CD4-positive, alpha-beta T cell (primary cell): ENCODE measurements around the gene GJD2. TPM values are rescaled to one million over a fixed set of nuclear protein-coding genes. Genes with fewer than 3 reads are reported as not detected.

Experiments used
- ATAC-seq: fragments of 200-7000 bp; cut with Tn5 transposase; one replicate; pipeline ENCODE4 v1.10.0; 2022; ENCODE audit warnings: mild to moderate bottlenecking; ENCODE audit not compliant: poor library complexity
- CTCF ChIA-PET: fragments of 350-600 bp; sonication (Branson Sonifier 250); formaldehyde crosslinking; loops from one replicate; lab custom pipeline; 2021; ENCODE audit warnings: antibody characterized with exemption, inconsistent platforms; lab: Charles Lee
- POLR2A ChIA-PET: fragments of 350-600 bp; sonication (Branson Sonifier 250); formaldehyde crosslinking; loops from one replicate; lab custom pipeline; 2021; ENCODE audit warnings: antibody characterized with exemption, inconsistent platforms; lab: Charles Lee
- DNase-seq, 14 experiments: peaks; one replicate each; pipeline ENCODE4 v3.0.0-alpha.2; 2013 to 2020; ENCODE audit warnings: mixed read lengths in 2 of 14
- H3K27ac ChIP-seq, 2 donors: one replicate each; pipeline versions ENCODE4 v1.5.1 to v1.7.0; 2013; ENCODE audit warnings: low read length in 2 of 2, low read depth in 1 of 2, mild to moderate bottlenecking in 1 of 2
- H3K27me3 ChIP-seq, 2 experiments: 1 replicate in 1 of 2; 2 replicates in 1 of 2; pipeline versions ENCODE4 v1.6.1 to v1.7.0; 2013; ENCODE audit warnings: low read length in 2 of 2, control low read depth in 1 of 2, mild to moderate bottlenecking in 1 of 2, moderate library complexity in 1 of 2; ENCODE audit not compliant: insufficient read depth in 2 of 2, control insufficient read depth in 1 of 2
- H3K36me3 ChIP-seq: one replicate; pipeline ENCODE4 v1.6.1; 2013; ENCODE audit warnings: low read length, control low read depth; ENCODE audit not compliant: insufficient read depth
- H3K4me1 ChIP-seq: one replicate; pipeline ENCODE4 v1.6.1; 2013; ENCODE audit warnings: low read length, control low read depth; ENCODE audit not compliant: insufficient read depth
- H3K4me3 ChIP-seq: one replicate; pipeline ENCODE4 v1.5.1; 2013; ENCODE audit warnings: mild to moderate bottlenecking, low read length, moderate library complexity
- H3K9me3 ChIP-seq, 2 experiments: 1 replicate in 1 of 2; 2 replicates in 1 of 2; pipeline versions ENCODE4 v1.6.1 to v1.7.0; 2013; ENCODE audit warnings: low read length in 2 of 2, mild to moderate bottlenecking in 2 of 2, control low read depth in 1 of 2, moderate library complexity in 1 of 2; ENCODE audit not compliant: control insufficient read depth in 1 of 2, insufficient read depth in 1 of 2
- H3K27ac Mint-ChIP-seq: one replicate; pipeline ENCODE4 v1.8.0; 2020; ENCODE audit warnings: mixed read lengths
- H3K27me3 Mint-ChIP-seq: one replicate; pipeline ENCODE4 v1.8.0; 2021; ENCODE audit warnings: mixed read lengths
- H3K36me3 Mint-ChIP-seq: one replicate; pipeline ENCODE4 v1.8.0; 2021; ENCODE audit warnings: low read depth, mixed read lengths
- H3K4me1 Mint-ChIP-seq: one replicate; pipeline ENCODE4 v1.8.0; 2021; ENCODE audit warnings: low read depth, mixed read lengths
- H3K4me3 Mint-ChIP-seq: one replicate; pipeline ENCODE4 v1.8.0; 2020; ENCODE audit warnings: mild to moderate bottlenecking, mixed read lengths
- H3K9me3 Mint-ChIP-seq: one replicate; pipeline ENCODE4 v1.8.0; 2020; ENCODE audit warnings: mixed read lengths
- intact Hi-C, 2 experiments: fragments of 100-400 bp; cut with DNase I in 1 of 2; cut with micrococcal nuclease in 1 of 2; formaldehyde crosslinking; loops; one replicate each; pipeline versions ENCODE4 v1.15.1 to v1.9.0; 2023 to 2025; cut with DNase I, micrococcal nuclease
- total RNA-seq, 174 experiments: library from RNA in 2 of 174; stranded (reverse) in 2 of 174; gene quantifications; one replicate each; pipeline ENCODE4 v1.2.3 and lab custom pipeline; 2021 to 2026
- TF ChIP-seq, protein P1 (sequence below): fragments of 200-600 bp; IDR thresholded peaks from one replicate; pipeline ENCODE4 v1.8.0; 2022; ENCODE audit warnings: antibody characterized with exemption, mild to moderate bottlenecking

GJD2 gene
- total RNA-seq, 2 experiments from 2014 or later: not detected

DNA sequence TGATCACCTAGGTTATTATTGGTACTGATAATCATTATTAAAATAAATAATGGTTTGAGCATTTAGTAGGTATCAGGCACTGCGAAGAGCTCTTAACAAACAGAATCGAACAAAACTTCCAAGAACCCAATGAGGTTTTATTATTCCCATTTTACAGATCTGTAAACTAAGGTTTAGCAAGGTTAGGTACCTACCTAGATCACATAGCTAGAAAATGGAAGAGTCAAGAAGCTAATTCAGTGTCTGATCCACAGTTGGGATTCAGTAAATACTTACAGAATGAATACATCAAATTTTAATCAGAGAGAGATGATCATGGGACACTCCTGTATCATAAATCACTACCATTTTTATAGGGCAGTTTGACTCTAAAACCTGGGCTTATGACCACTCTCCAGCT, 15.5 kb downstream of the GJD2 start:
- Histone ChIP-seq H3K36me3 (no peaks in the 10 kb centered on the region), H3K4me1 (no peaks in the 10 kb centered on the region), H3K9me3 (no peaks in the 10 kb centered on the region), H3K27me3 (peaks cover 5 to 13% of the 10 kb centered on the region in 2 experiments), H3K27ac (no peak overlapping the region), H3K4me3 (no peak overlapping the region)
- DNase-seq (no peak), ATAC-seq (no peak)
- CTCF ChIA-PET: no interaction called here
- TF ChIP-seq, protein P1, sequence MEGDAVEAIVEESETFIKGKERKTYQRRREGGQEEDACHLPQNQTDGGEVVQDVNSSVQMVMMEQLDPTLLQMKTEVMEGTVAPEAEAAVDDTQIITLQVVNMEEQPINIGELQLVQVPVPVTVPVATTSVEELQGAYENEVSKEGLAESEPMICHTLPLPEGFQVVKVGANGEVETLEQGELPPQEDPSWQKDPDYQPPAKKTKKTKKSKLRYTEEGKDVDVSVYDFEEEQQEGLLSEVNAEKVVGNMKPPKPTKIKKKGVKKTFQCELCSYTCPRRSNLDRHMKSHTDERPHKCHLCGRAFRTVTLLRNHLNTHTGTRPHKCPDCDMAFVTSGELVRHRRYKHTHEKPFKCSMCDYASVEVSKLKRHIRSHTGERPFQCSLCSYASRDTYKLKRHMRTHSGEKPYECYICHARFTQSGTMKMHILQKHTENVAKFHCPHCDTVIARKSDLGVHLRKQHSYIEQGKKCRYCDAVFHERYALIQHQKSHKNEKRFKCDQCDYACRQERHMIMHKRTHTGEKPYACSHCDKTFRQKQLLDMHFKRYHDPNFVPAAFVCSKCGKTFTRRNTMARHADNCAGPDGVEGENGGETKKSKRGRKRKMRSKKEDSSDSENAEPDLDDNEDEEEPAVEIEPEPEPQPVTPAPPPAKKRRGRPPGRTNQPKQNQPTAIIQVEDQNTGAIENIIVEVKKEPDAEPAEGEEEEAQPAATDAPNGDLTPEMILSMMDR: no peak
- H3K27ac Mint-ChIP-seq: no peak overlapping the region
- H3K36me3 Mint-ChIP-seq: no peaks in the 10 kb centered on the region
- peaks cover 54% of the 10 kb centered on the region for H3K27me3 Mint-ChIP-seq
- no peaks in the 10 kb centered on the region for H3K4me1 Mint-ChIP-seq
- no peak overlapping the region for H3K4me3 Mint-ChIP-seq
- POLR2A ChIA-PET: no interaction called here
- intact Hi-C loops: no loop called here
- no peaks in the 10 kb centered on the region for H3K9me3 Mint-ChIP-seq

DNA sequence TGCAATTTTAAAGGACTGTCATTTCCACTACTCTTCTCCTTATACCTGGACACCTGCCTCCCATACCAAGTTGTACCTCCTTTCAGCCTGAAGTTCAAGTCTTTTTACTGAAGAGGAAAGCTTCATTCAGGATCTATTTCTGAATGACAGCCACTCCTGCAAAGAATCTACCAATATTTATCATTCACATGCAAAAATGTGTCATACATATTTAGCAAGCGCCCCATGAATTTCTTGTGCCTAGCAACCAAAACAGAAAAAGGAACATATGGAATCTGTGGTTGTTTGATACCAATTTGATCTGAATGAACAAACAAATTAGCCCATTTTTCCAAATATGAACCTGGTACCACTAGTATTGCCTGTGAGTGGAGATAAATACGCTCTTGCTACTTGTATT, 16.8 kb downstream of the GJD2 start:
- no peak overlapping the region for H3K4me3 ChIP-seq
- peaks cover 0 to 11% of the 10 kb centered on the region in 2 experiments for H3K27me3 ChIP-seq
- intact Hi-C loops: no loop called here
- no peak overlapping the region for H3K27ac Mint-ChIP-seq
- ATAC-seq (no peak), DNase-seq (no peak)
- POLR2A ChIA-PET: no interaction called here
- H3K4me1 ChIP-seq: no peaks in the 10 kb centered on the region
- TF ChIP-seq, protein P1: no peak
- no peaks in the 10 kb centered on the region for H3K9me3 Mint-ChIP-seq
- H3K36me3 Mint-ChIP-seq: no peaks in the 10 kb centered on the region
- no peaks in the 10 kb centered on the region for H3K9me3 ChIP-seq
- H3K4me3 Mint-ChIP-seq: no peak overlapping the region
- CTCF ChIA-PET: no interaction called here
- H3K27ac ChIP-seq: no peak overlapping the region
- peaks cover 56% of the 10 kb centered on the region for H3K27me3 Mint-ChIP-seq
- H3K4me1 Mint-ChIP-seq: no peaks in the 10 kb centered on the region
- H3K36me3 ChIP-seq: no peaks in the 10 kb centered on the region

DNA sequence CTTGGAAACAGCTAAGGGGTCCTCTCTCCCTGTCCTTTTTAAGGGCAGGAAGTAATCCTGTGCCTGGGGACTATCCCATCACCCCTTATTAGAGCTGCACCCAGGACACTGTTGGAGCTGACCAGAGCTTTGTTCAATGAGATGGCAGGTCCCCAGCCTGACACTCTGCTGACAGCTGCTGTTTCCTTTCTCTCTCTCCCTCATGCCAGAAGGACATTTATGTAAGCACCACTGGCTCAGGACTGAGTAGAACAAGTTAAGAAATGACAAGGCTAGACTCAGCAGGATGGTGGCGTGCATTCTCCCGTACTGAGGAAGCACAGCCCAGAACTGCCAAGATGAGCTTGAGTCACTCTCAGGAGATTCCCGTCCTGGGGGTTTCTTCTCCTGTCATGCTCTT, 17.3 kb downstream of the GJD2 start:
- H3K27ac Mint-ChIP-seq: no peak overlapping the region
- no peaks in the 10 kb centered on the region for H3K36me3 ChIP-seq
- no peak overlapping the region for H3K4me3 ChIP-seq
- no peak overlapping the region for H3K4me3 Mint-ChIP-seq
- no peaks in the 10 kb centered on the region for H3K4me1 ChIP-seq
- no peak overlapping the region for H3K27ac ChIP-seq
- no peaks in the 10 kb centered on the region for H3K9me3 ChIP-seq
- POLR2A ChIA-PET: no interaction called here
- TF ChIP-seq, protein P1: no peak
- ATAC-seq (no peak), DNase-seq (no peak)
- intact Hi-C loops: no loop called here
- H3K9me3 Mint-ChIP-seq: no peaks in the 10 kb centered on the region
- CTCF ChIA-PET: no interaction called here
- H3K4me1 Mint-ChIP-seq: no peaks in the 10 kb centered on the region
- H3K27me3 ChIP-seq: peaks cover 0 to 10% of the 10 kb centered on the region in 2 experiments
- H3K27me3 Mint-ChIP-seq: peaks cover 56% of the 10 kb centered on the region
- no peaks in the 10 kb centered on the region for H3K36me3 Mint-ChIP-seq
